OCI-LY1 (cell line): ENCODE results near the gene CSF2.

ENCODE experiments used
- H2AFZ ChIP-seq: fragments of 200-600 bp; sonication (generic), shearing (Covaris generic); 2 replicates; pipeline ENCODE4 v1.6.0; 2014; ENCODE audit warnings: antibody characterized with exemption, mild to moderate bottlenecking, low read length
- H3F3A ChIP-seq: fragments of 200-600 bp; sonication (generic), shearing (Covaris generic); 2 replicates; pipeline ENCODE4 v1.6.0; 2014; ENCODE audit warnings: mild to moderate bottlenecking, antibody characterized with exemption, low read length, moderate library complexity; ENCODE audit not compliant: insufficient read depth
- H3K27ac ChIP-seq: fragments of 200-600 bp; sonication (generic); 2 replicates; pipeline ENCODE4 v1.5.1; 2014; ENCODE audit warnings: low read length, mixed run types, mild to moderate bottlenecking, low read depth; ENCODE audit not compliant: poor library complexity, severe bottlenecking
- H3K27me3 ChIP-seq: fragments of 200-600 bp; sonication (generic); 2 replicates; pipeline ENCODE4 v1.6.0; 2014; ENCODE audit warnings: antibody characterized with exemption, mild to moderate bottlenecking, low read length, moderate library complexity; ENCODE audit not compliant: insufficient read depth
- H3K36me3 ChIP-seq: fragments of 200-600 bp; sonication (generic); 2 replicates; pipeline ENCODE4 v1.6.1; 2014; ENCODE audit warnings: mild to moderate bottlenecking, antibody characterized with exemption, low read length, moderate library complexity, mixed read lengths; ENCODE audit not compliant: insufficient read depth
- H3K4me1 ChIP-seq: fragments of 200-600 bp; sonication (generic); 2 replicates; pipeline ENCODE4 v1.5.1; 2014; ENCODE audit warnings: mild to moderate bottlenecking, low read length, moderate library complexity; ENCODE audit not compliant: insufficient read depth, severe bottlenecking
- H3K4me2 ChIP-seq: fragments of 200-600 bp; sonication (generic), shearing (Covaris generic); 2 replicates; pipeline ENCODE4 v1.6.1; 2014; ENCODE audit warnings: low read length
- H3K4me3 ChIP-seq: fragments of 200-600 bp; sonication (generic); 2 replicates; pipeline ENCODE4 v1.5.1; 2014; ENCODE audit warnings: low read length, low read depth, mild to moderate bottlenecking, mixed read lengths; ENCODE audit not compliant: poor library complexity, severe bottlenecking
- H3K79me2 ChIP-seq: fragments of 200-600 bp; shearing (Covaris generic); 2 replicates; pipeline ENCODE4 v1.6.1; 2016; ENCODE audit warnings: mixed run types, low read length, mixed read lengths; ENCODE audit not compliant: insufficient read depth
- H3K9ac ChIP-seq: fragments of 200-600 bp; sonication (generic), shearing (Covaris generic); 2 replicates; pipeline ENCODE4 v1.6.1; 2014; ENCODE audit warnings: mild to moderate bottlenecking, low read length, mixed read lengths
- H3K9me2 ChIP-seq: fragments of 200-600 bp; sonication (generic), shearing (Covaris generic); 2 replicates; pipeline ENCODE4 v1.6.1; 2014; ENCODE audit warnings: low read depth, mild to moderate bottlenecking, low read length, mixed read lengths
- H3K9me3 ChIP-seq: fragments of 200-600 bp; shearing (Covaris generic); 2 replicates; pipeline ENCODE4 v1.6.1; 2014; ENCODE audit warnings: low read length, mixed read lengths
- H4K20me1 ChIP-seq: fragments of 200-600 bp; sonication (generic), shearing (Covaris generic); 2 replicates; pipeline ENCODE4 v1.6.0; 2016; ENCODE audit warnings: mild to moderate bottlenecking, low read length; ENCODE audit not compliant: insufficient read depth
- CTCF ChIP-seq: fragments of 200-600 bp; sonication (generic), shearing (Covaris generic); IDR thresholded peaks from 2 replicates; pipeline ENCODE4 v1.5.1; 2017; ENCODE audit warnings: mild to moderate bottlenecking, antibody characterized with exemption, low read length, moderate library complexity, mixed read lengths
- EZH2 ChIP-seq: fragments of 200-600 bp; sonication (generic), shearing (Covaris generic); IDR thresholded peaks from 2 replicates; pipeline ENCODE4 v1.8.0; 2017; ENCODE audit warnings: borderline replicate concordance, mixed run types, mild to moderate bottlenecking, antibody characterized with exemption, low read length, moderate library complexity, mixed read lengths

CSF2 gene

DNA sequence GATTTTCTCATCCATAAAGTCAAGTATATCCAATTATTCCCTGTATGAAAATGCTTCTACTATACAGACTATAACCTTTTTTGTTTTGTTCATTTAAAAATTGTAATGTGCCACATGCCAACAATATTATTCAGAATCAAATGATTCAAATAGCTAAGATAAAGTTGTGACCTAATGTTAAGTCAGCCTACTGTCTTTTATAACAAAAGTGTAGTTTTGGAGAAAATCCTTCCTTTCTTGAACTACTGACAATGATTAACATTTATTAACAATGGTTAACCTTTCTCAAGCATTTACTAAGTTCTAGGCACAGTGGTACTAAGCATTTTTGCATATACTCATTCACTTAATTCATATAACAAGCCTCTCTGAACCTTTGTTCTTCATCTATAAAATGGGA, 25.0 kb downstream of the CSF2 start:
- no peak overlapping the region for H2AFZ ChIP-seq
- no peaks in the 10 kb centered on the region for H4K20me1 ChIP-seq
- no peaks in the 10 kb centered on the region for H3K36me3 ChIP-seq
- no peak overlapping the region for H3K4me2 ChIP-seq
- no peak for TF ChIP-seq EZH2
- TF ChIP-seq CTCF: no peak
- no peaks in the 10 kb centered on the region for H3K79me2 ChIP-seq
- H3K9me3 ChIP-seq: no peaks in the 10 kb centered on the region
- no peak overlapping the region for H3K4me3 ChIP-seq
- no peaks in the 10 kb centered on the region for H3K9me2 ChIP-seq
- H3K4me1 ChIP-seq: peaks cover 6% of the 10 kb centered on the region
- no peaks in the 10 kb centered on the region for H3K27me3 ChIP-seq
- H3K27ac ChIP-seq: no peak overlapping the region
- no peaks in the 10 kb centered on the region for H3F3A ChIP-seq
- no peak overlapping the region for H3K9ac ChIP-seq

- H3K4me1 ChIP-seq: peaks cover 12% of the 10 kb centered on the region
- H3K9ac ChIP-seq: no peak overlapping the region
- no peaks in the 10 kb centered on the region for H3K27me3 ChIP-seq
- no peaks in the 10 kb centered on the region for H3K9me2 ChIP-seq
- H2AFZ ChIP-seq: no peak overlapping the region
- no peaks in the 10 kb centered on the region for H3F3A ChIP-seq
- no peaks in the 10 kb centered on the region for H3K9me3 ChIP-seq
- H3K4me2 ChIP-seq: no peak overlapping the region
- no peak overlapping the region for H3K4me3 ChIP-seq
- no peak overlapping the region for H3K27ac ChIP-seq
- TF ChIP-seq EZH2: no peak
- TF ChIP-seq CTCF: no peak
- H4K20me1 ChIP-seq: no peaks in the 10 kb centered on the region
- H3K36me3 ChIP-seq: no peaks in the 10 kb centered on the region
- H3K79me2 ChIP-seq: no peaks in the 10 kb centered on the region
Observed at GRCh38 chr5:132099076-132099748, 25.6 kb downstream of the CSF2 start.

GRCh38 chr5:132099905-132100304, 26.3 kb downstream of the CSF2 start:
- Histone ChIP-seq H3K27ac (no peak overlapping the region), H3K4me2 (no peak overlapping the region), H3K4me1 (peaks cover 14% of the 10 kb centered on the region), H3K36me3 (no peaks in the 10 kb centered on the region), H3K9me2 (no peaks in the 10 kb centered on the region), H3K4me3 (no peak overlapping the region), H3K9me3 (no peaks in the 10 kb centered on the region), H3K9ac (no peak overlapping the region), H4K20me1 (no peaks in the 10 kb centered on the region), H3K27me3 (no peaks in the 10 kb centered on the region), H3F3A (no peaks in the 10 kb centered on the region), H2AFZ (no peak overlapping the region), H3K79me2 (no peaks in the 10 kb centered on the region)
- TF ChIP-seq CTCF (no peak), EZH2 (no peak)
